Measurements from ENCODE around the gene TNNI3K.

The TNNI3K gene

DNA sequence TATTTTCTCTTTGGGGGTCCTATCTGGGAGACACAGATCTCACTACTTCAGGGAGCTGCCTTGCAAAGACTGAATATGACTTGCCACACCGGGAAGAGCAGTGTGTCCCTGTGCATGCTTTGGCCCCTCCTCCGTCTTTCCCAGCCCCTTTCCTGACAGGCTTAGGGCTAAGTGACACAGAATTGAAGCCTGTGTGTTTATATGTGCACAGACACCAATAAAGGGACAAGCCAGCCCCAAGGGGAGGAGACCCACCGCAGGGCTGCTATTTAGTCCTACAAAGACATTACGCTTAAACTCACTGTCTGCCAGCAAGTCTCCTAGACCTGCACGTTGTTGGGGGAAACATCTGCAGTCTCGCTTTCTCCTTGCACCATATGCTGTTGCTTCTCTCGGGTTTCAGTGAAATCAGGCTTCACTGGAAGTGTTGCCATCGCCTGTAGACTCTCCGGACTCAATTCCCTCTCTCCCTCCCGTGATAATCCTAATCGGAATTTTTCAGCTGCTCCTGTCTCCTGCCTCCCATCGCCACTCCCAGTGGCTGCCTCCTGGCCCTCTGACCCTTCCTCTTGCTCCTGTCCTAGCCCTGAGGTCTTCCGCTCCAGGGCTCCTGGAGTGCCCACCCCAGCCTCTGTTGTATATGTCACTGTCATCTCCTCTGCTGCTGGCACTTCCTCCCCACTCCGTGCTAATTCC, 335.8 kb downstream of the TNNI3K start:
- DNase-seq (ENCODE audit: low spot score) = no peak

DNA sequence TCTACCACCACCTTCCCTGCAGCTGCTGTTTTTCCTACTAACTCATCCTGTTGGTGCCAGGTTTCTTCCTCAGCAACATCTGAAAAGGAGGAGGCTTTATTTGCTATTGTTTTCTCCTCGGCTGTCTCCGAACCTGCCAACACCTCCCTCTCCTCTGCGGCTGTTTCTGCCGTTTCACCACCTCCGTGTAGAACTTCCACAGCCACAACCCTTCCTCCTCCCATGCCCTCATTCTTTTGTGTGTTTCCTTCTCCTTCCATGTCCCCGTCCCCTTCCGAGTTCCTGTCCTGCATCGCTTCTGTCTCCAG, 336.3 kb downstream of the TNNI3K start:
- DNase-seq (ENCODE audit: low spot score) = no peak

DNA sequence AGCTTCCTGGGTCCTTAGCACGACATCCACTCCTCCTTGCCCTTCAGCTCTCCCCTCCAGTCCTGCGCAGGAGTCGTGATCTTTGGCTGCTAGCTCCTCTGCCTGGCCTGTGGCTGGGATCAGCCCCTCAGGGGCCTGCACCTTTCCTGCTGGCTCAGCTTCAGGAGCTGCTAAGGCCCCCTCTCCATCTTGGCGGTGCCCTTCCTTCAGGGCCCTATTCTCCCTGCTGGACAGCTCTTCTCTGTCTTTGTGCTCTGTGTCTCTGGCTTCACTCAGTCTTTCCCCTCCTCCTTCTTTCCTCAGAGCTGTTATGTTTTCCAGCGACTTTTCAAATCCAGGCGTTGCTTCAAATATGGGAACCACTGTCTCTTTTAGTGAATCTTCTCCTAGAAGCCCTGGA, 336.7 kb downstream of the TNNI3K start:
- no peak for DNase-seq (ENCODE audit: low spot score)

- DNase-seq (ENCODE audit: low spot score) = no peak
These were observed 342.9 kb downstream of the TNNI3K start for GRCh38 chr1:74578101-74578500.

GRCh38 chr1:74579425-74579824, 344.2 kb downstream of the TNNI3K start:
- DNase-seq (ENCODE audit: low spot score) = no peak

GRCh38 chr1:74583397-74583796, 348.2 kb downstream of the TNNI3K start:
- DNase-seq (ENCODE audit: low spot score) = no peak

GRCh38 chr1:74584185-74584584, 349.0 kb downstream of the TNNI3K start:
- DNase-seq (ENCODE audit: low spot score) = no peak

GRCh38 chr1:74586253-74586897, 351.2 kb downstream of the TNNI3K start:
- no peak for DNase-seq (ENCODE audit: low spot score)

DNA sequence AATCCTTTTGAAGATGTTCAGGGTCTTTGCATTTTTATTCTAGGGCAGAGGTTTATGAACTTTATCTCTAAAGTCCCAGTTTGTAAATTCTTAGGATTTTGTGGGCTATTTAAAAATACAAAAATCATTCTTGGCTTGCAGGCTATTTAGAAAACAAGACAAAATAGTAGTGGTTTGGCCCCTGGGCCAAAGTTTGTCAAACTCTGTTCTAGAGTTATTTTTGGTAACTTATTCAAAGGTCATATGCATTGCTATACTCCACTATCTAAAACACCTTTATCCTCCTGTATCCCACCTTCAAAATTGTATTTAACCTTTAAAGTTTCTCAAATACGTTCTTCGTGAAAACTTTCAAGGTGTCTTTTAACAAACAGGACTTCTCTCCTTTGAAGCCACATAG, 352.7 kb downstream of the TNNI3K start:
- no peak for DNase-seq (ENCODE audit: low spot score)

- no peak for DNase-seq (ENCODE audit: low spot score)
These were observed 355.1 kb downstream of the TNNI3K start for GRCh38 chr1:74590288-74590687.

DNA sequence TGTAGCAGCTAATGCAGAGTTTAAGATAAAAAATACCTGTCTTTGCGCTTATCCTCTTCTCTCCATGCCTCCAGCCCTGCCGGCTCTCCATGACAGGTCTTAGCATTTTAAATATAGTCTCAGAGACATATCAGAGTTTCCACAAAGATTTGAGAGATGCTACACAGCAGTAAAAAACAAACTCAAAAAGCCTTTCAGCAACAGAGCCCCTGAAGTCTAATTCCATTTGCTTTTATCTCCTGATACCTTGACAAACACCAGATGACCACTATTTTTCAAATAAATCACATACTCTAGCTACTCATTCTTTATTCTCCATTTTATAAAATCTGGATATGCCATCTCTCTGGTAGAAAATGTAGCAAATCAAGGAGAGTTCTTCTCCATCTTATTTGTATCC, 356.8 kb downstream of the TNNI3K start:
- no peak for DNase-seq (ENCODE audit: low spot score)

DNA sequence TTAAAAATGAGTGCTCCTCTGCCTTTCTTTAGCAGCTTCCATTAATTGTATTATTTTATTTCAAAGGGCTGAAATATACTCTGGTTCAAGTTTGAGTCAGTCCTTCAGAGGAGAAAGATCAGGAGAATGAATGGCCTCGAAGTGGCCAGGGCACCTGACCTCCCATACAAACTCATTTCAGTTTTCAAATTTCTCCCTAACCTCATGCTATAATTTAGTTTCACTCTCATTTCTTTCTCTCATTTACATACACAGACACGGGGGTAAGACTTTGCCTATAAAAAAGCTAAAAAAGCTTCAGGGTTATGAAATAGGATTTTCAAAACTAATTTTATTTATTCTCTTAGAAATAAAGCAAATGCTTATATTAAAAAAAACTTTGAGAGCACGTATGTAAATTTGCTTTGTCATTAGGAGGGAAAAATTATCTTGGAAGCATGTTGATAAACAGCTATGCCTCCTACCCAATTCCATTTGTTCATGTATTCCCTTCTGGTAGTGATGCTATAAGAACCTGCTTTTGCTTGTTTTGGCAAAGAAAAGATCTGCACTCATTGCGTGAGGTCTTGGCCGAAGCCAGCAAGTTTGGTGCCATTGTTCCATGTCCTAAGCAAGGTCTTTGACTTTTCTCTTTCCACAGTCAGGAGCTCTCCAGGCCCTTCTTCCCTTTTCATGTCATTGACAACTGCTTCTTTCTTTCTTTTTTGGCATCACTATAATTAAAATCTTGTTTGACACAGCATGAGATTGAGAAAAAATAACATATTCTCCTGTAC, 357.6 kb downstream of the TNNI3K start:
- no peak for DNase-seq (ENCODE audit: low spot score)

Measured in kidney tubule cell (primary cell).